Uterus (tissue), 4 donors: Measurements from ENCODE around the gene ZNF641. TPM values are rescaled to one million over a fixed set of nuclear protein-coding genes. Genes with fewer than 3 reads are reported as not detected.

Experiments used
- DNase-seq, 2 donors: peaks; one replicate each; pipeline ENCODE4 v3.0.0-alpha.2; 2019 to 2020
- H3K27ac ChIP-seq, 2 donors: fragments of 200-600 bp; sonication (generic); 1 replicate in 1 of 2; 2 replicates in 1 of 2; pipeline ENCODE4 v1.5.1; 2016 to 2018
- H3K27me3 ChIP-seq, 2 donors: fragments of 200-600 bp; sonication (generic); one replicate each; pipeline ENCODE4 v1.5.1; 2018 to 2019; ENCODE audit warnings: control low read depth in 1 of 2
- H3K36me3 ChIP-seq, 2 donors: fragments of 200-600 bp; sonication (generic); one replicate each; pipeline ENCODE4 v1.5.1; 2019; ENCODE audit warnings: control low read depth in 1 of 2
- H3K4me1 ChIP-seq, 2 donors: fragments of 200-600 bp; sonication (generic); one replicate each; pipeline ENCODE4 v1.5.1; 2018 to 2019; ENCODE audit warnings: control low read depth in 1 of 2
- H3K4me3 ChIP-seq, 2 donors: fragments of 200-600 bp; sonication (generic); 1 replicate in 1 of 2; 2 replicates in 1 of 2; pipeline ENCODE4 v1.5.1; 2018 to 2019; ENCODE audit warnings: mild to moderate bottlenecking in 1 of 2
- H3K9me3 ChIP-seq, 2 donors: fragments of 200-600 bp; sonication (generic); one replicate each; pipeline ENCODE4 v1.5.1; 2019; ENCODE audit warnings: control low read depth in 1 of 2
- CTCF ChIP-seq, 4 experiments: fragments of 200-600 bp in 2 of 4; fragments of 450-650 bp in 2 of 4; sonication (generic) in 2 of 4; IDR thresholded peaks; one replicate each; pipeline ENCODE4 v1.5.1; 2016 to 2019; ENCODE audit warnings: antibody characterized with exemption in 4 of 4, mild to moderate bottlenecking in 2 of 4, moderate library complexity in 1 of 4
- POLR2A ChIP-seq, 2 donors: fragments of 450-650 bp; IDR thresholded peaks; one replicate each; pipeline ENCODE4 v1.6.1; 2016; ENCODE audit warnings: antibody characterized with exemption in 2 of 2, mild to moderate bottlenecking in 1 of 2, moderate library complexity in 1 of 2
- intact Hi-C: fragments of 100-400 bp; cut with DNase I; formaldehyde crosslinking; loops from one replicate; pipeline ENCODE4 v1.15.1; 2023; ENCODE audit warnings: low total_unique reads
- small RNA-seq: library from RNA; depleted of rRNA; stranded (forward); fragments of <200 nt; gene quantifications from one replicate; pipeline ENCODE3, GENCODE V24; 2016
- total RNA-seq, 4 donors: library from RNA; depleted of rRNA in 3 of 4; stranded (reverse); fragments of >200 nt in 3 of 4; gene quantifications; one replicate each; pipeline versions ENCODE4 v1.1.0 to v1.2.4, GENCODE V29; 2014 to 2023
- donor health status: DM: yes; HTN: yes; CAD: no.

ZNF641 gene
- total RNA-seq, 4 donors from 2014 or later = 28.7 to 71.5 (median 39.9) TPM

DNA sequence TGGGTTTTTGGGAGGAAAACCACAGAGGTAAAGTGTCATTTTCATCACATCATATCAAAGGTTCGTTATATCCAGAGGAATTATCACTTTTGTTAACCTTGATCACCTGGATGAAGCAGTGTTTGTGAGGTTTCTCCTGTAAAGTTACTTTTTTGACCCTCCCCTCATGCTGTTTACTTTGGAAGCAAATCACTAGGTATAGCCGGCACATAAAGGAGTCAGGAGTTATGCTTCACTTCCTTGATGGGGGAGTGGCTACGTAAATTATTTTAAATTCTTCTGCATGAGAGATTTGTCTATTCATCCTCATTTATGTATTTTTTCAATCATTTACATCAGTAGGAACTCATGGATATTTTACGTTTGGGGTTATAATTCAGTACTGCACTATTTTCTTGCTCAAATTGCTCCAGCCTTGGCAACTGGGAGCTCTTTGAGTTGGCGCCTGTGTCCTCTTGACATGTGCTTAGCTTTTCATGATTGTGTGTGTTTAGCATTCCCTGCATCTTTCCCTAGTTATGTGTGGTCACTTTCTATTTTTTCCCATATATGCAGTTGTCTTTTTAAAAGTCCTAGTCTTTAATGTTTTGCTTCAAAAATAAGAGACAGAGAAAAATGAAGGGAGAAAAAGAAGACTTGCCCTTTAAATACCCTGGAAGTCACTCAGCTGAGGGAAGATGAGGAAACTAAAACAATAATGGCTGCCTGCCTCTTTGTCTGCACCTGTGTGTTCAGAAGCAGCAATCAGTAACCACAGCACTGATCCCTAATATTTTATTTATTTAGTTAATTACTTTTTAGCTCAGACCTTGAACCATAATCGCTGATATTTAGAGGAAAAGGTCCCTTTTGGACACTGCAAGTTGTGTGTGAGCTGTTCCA, 62.1 kb downstream of the ZNF641 start:
- no peaks in the 10 kb centered on the region for H3K36me3 ChIP-seq
- intact Hi-C loops = no loop called here

More for the DNA sequence above, 62.1 kb downstream of the ZNF641 start:
- H3K27ac ChIP-seq = no peak overlapping the region
- H3K27me3 ChIP-seq = no peaks in the 10 kb centered on the region
- no peaks in the 10 kb centered on the region for H3K9me3 ChIP-seq
- TF ChIP-seq POLR2A (IDR thresholded peaks at IDR 0.05) (no peak), CTCF (IDR thresholded peaks at IDR 0.05) (no peak)
- DNase-seq = no peak
- no peak overlapping the region for H3K4me3 ChIP-seq
- H3K4me1 ChIP-seq = no peaks in the 10 kb centered on the region

Small RNAs within 50 kb of the gene (small RNA-seq; reads per million reads assigned to genes)
- gene AC024257.2 = not detected

Other genes with a start within 250 kb of the ZNF641 start
- 10 to 100 TPM; 24.1 to 43.9 (median 32.4) TPM for gene SENP1, start 244.8 kb downstream of the ZNF641 start, total RNA-seq
- gene PFKM, start 231.6 kb downstream of the ZNF641 start, total RNA-seq = 100 to 1,000 TPM in 1 of 4 donors, 10 to 100 TPM in 3; 30.9 to 150 (median 70.8) TPM
- gene ASB8, start 193.4 kb downstream of the ZNF641 start, total RNA-seq = 10 to 100 TPM; 22.3 to 50.9 (median 32.5) TPM
- 1 to 10 TPM in 3 of 4 donors, not detected in 1; 2.4 to 9.1 (median 2.7) TPM for gene CCDC184, start 167.3 kb downstream of the ZNF641 start, total RNA-seq
- not detected for gene OR10AD1, start 147.6 kb downstream of the ZNF641 start, total RNA-seq
- gene ANP32D, start 121.6 kb upstream of the ZNF641 start, total RNA-seq = not detected
- 1 to 10 TPM in 1 of 4 donors, not detected in 3; 3.6 TPM for gene C12orf54, start 131.6 kb upstream of the ZNF641 start, total RNA-seq
- not detected for gene OR8S1, start 174.7 kb upstream of the ZNF641 start, total RNA-seq
- not detected for gene LALBA, start 219.1 kb upstream of the ZNF641 start, total RNA-seq